ENCODE measurements around the gene ZNF518B. TPM values are rescaled to one million over a fixed set of nuclear protein-coding genes. Genes with fewer than 3 reads are reported as not detected.
A peak's percentile ranks its signal among the peaks of the same experiment; 100 is the strongest.

The ZNF518B gene, protein sequence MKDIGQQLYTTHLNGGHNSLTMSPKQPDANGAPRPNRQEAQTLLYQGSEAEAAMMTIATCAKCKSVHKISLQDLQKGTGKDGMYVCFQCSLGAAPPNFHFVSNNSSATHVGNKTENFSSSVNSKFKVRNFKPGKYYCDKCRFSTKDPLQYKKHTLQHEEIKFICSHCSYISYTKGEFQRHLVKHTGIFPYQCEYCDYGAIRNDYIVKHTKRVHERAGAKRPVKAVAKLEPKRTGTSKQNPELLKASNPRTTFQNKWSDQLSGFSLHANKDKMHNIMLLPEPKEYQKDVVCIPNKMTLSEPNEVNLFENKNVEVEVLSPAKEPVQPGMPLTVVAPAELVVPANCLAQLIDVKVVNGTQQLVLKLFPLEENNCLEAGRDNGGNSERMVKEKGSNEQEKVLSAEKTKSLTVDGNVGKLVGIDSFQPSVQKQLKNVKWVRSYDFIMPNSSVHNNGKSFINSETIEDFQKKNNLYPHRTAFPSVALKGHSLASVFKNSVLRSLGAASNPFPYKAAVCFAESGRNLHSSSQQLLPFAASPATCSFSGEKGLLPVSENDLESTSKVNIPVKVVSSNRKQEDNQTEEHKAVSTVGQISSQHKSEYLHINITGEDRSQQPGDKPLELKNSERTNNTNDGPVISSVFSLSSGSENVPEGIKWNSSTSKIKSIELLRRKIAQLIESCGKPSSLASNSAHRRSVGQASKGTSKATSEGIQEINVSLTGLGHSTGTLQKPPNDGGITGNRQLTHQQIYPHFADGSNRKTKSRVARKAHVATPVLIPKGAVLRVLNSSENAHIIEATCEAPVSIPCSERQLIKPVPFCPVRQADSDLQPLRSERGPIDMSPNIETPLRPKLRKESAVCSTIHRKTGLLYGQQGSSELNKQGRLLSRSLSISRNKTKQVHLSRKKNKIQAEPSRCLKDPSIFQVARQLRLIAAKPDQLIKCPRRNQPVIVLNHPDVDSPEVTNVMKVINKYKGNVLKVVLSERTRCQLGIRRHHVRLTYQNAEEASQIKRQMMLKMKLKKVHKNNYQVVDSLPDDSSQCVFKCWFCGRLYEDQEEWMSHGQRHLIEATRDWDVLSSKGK
- total RNA-seq: 10 to 100 TPM; 24.7 to 35.9 (median 27.2) TPM
- 7.5 TPM for polyA plus RNA-seq
- long read RNA-seq, donor 1, full-length matches to known transcripts: 23 of 37 reads
- long read RNA-seq, donor 1, partial matches to known transcripts: 1 of 37 reads
- long read RNA-seq, donor 1, other reads (novel, unspliced or antisense): 13 of 37 reads
- long read RNA-seq, donor 2, full-length matches to known transcripts: 11 of 12 reads
- long read RNA-seq, donor 2, partial matches to known transcripts: 0 of 12 reads
- long read RNA-seq, donor 2, other reads (novel, unspliced or antisense): 1 of 12 reads
- long read RNA-seq, donor 3, full-length matches to known transcripts: 32 of 55 reads
- long read RNA-seq, donor 3, partial matches to known transcripts: 2 of 55 reads
- long read RNA-seq, donor 3, other reads (novel, unspliced or antisense): 21 of 55 reads
- long read RNA-seq, donor 4, full-length matches to known transcripts: 9 of 18 reads
- long read RNA-seq, donor 4, partial matches to known transcripts: 0 of 18 reads
- long read RNA-seq, donor 4, other reads (novel, unspliced or antisense): 9 of 18 reads

GRCh38 chr4:10457255-10457801 lies at the start of gene ZNF518B:
Gene ZNF518B, minus strand, starts transcription at chr4:10457426. Its CDS starts 11,098 bp downstream, at chr4:10446328.
- intact Hi-C loops (cut with DNase I): no loop called here
- Histone ChIP-seq H3K27me3 (ENCODE audit: control insufficient read depth, insufficient read depth) (no peaks in the 10 kb centered on the region), H3K4me3 (ENCODE audit: low read length) (peak within 1 kb of the TSS; percentile 91), H3K27ac (ENCODE audit: low read length) (peak within 1 kb of the TSS; percentile 51), H3K9me3 (ENCODE audit: control insufficient read depth, low read length) (no peaks in the 10 kb centered on the region), H3K4me1 (ENCODE audit: control insufficient read depth, insufficient read depth, low read length) (peaks cover 3% of the 10 kb centered on the region)
- WGBS: 3% methylated on average over 60 of the region's 60 CpGs
- ATAC-seq (peak; percentile 90 to 92), DNase-seq (peak; percentile 71 to 90 (median 90))

DNA sequence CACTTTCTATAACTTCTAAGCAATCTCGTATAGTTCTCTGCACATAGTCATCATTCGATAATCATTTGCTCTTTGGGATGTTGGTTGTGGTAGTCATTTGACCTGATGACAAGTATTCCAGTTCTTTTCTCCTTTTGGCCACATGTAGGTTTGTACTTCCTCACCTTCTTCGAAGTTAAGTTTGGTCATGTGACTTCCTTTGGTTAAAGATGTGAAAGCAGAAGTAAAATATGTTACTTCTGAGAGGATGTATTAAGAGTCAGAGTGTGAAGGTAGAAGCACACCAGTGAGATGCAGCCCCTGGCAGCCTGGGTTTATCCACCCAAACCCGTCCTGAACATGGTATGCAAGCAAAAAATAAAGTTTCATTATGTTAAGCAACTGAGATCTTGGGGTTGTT lies 48.9 kb upstream of the ZNF518B start:
- ATAC-seq (no peak), DNase-seq (no peak)
- no peaks in the 10 kb centered on the region for H3K4me1 ChIP-seq (ENCODE audit: control insufficient read depth, insufficient read depth, low read length)
- intact Hi-C loops (cut with DNase I): no loop called here
- no peak overlapping the region for H3K4me3 ChIP-seq (ENCODE audit: low read length)
- 88% methylated on average over 4 of the region's 4 CpGs for WGBS
- no peaks in the 10 kb centered on the region for H3K9me3 ChIP-seq (ENCODE audit: control insufficient read depth, low read length)
- no peaks in the 10 kb centered on the region for H3K27me3 ChIP-seq (ENCODE audit: control insufficient read depth, insufficient read depth)
- no peak overlapping the region for H3K27ac ChIP-seq (ENCODE audit: low read length)

- intact Hi-C loops (cut with DNase I): no loop called here
- WGBS: 71% methylated on average over 5 of the region's 5 CpGs
- no peak for ATAC-seq
These were observed 47.4 kb upstream of the ZNF518B start for GRCh38 chr4:10504570-10505179.

DNA sequence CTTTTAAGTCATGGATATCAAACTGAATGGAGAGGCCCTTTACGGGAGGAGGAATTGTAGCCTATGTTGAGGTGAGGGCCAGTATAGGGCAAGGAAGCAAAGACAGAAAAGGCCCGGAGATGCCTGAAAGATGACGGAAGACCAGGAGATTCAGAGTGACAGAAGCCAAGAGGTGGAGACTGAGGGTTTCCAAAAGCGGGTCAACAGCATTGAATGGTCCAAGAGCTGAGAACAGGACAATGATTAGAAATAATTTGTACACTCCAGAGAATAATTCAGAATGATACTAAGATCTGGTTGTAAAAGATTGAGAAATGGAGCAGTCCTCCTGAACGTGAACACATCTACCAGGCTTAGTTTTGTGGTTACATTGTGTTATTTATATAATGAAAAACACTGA lies 45.5 kb upstream of the ZNF518B start:
- no peaks in the 10 kb centered on the region for H3K9me3 ChIP-seq (ENCODE audit: control insufficient read depth, low read length)
- H3K27me3 ChIP-seq (ENCODE audit: control insufficient read depth, insufficient read depth): no peaks in the 10 kb centered on the region
- intact Hi-C loops (cut with DNase I): no loop called here
- WGBS: 84% methylated on average over 5 of the region's 5 CpGs
- no peaks in the 10 kb centered on the region for H3K4me1 ChIP-seq (ENCODE audit: control insufficient read depth, insufficient read depth, low read length)
- ATAC-seq: no peak
- no peak overlapping the region for H3K4me3 ChIP-seq (ENCODE audit: low read length)
- no peak overlapping the region for H3K27ac ChIP-seq (ENCODE audit: low read length)
- no peak for DNase-seq

More at GRCh38 chr4:10504570-10505179, 47.4 kb upstream of the ZNF518B start:
- no peak for DNase-seq
- Histone ChIP-seq H3K27me3 (ENCODE audit: control insufficient read depth, insufficient read depth) (no peaks in the 10 kb centered on the region), H3K27ac (ENCODE audit: low read length) (no peak overlapping the region), H3K4me3 (ENCODE audit: low read length) (no peak overlapping the region), H3K9me3 (ENCODE audit: control insufficient read depth, low read length) (no peaks in the 10 kb centered on the region), H3K4me1 (ENCODE audit: control insufficient read depth, insufficient read depth, low read length) (no peaks in the 10 kb centered on the region)

GRCh38 chr4:10500776-10501175 lies 43.5 kb upstream of the ZNF518B start:
- DNase-seq (no peak), ATAC-seq (no peak)
- no peak overlapping the region for H3K27ac ChIP-seq (ENCODE audit: low read length)
- H3K4me1 ChIP-seq (ENCODE audit: control insufficient read depth, insufficient read depth, low read length): no peaks in the 10 kb centered on the region
- no peak overlapping the region for H3K4me3 ChIP-seq (ENCODE audit: low read length)
- 73% methylated on average over 6 of the region's 6 CpGs for WGBS
- no peaks in the 10 kb centered on the region for H3K9me3 ChIP-seq (ENCODE audit: control insufficient read depth, low read length)
- intact Hi-C loops (cut with DNase I): no loop called here
- H3K27me3 ChIP-seq (ENCODE audit: control insufficient read depth, insufficient read depth): no peaks in the 10 kb centered on the region

DNA sequence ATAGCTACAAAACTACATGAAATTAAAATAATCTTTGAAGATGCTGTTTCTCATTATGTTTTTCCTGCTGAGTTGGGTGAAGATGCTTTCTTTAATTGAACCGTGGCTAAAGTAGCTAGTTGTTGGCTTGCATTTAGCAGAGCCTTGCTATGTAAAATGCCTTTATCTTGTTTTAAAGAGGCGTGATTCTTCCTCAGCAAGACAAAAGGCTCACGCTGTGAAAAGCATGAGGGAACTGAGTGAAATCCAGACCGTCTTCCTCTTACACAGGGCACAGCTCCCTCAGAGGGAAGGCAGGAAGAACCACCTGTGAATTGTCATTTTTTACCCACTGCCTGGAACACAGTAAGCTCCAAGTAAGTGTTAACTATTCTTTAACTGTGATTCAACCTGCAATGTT lies 39.0 kb upstream of the ZNF518B start:
- DNase-seq: no peak
- no peak overlapping the region for H3K27ac ChIP-seq (ENCODE audit: low read length)
- H3K27me3 ChIP-seq (ENCODE audit: control insufficient read depth, insufficient read depth): no peaks in the 10 kb centered on the region
- no peaks in the 10 kb centered on the region for H3K9me3 ChIP-seq (ENCODE audit: control insufficient read depth, low read length)
- 47% methylated on average over 4 of the region's 4 CpGs for WGBS
- no peak overlapping the region for H3K4me3 ChIP-seq (ENCODE audit: low read length)
- no peaks in the 10 kb centered on the region for H3K4me1 ChIP-seq (ENCODE audit: control insufficient read depth, insufficient read depth, low read length)
- intact Hi-C loops (cut with DNase I): no loop called here
- no peak for ATAC-seq

DNA sequence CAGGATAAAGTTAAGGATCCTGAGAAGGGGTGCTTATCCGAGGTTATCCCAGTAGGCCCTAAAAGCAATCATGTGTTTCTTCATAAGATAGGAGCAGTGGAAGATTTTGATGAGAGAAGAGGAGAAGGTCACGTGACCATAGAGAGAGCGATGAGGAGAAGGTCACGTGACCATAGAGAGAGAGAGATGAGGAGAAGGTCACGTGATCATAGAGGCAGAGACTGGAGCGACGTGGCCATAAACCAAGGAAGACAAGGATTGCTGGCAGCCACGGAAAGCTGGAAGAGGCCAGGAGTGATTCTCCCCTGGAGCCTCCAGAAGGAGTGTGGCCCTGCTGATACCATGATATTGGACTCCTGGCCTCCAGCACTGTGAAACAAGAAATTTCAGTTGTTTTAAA lies 38.4 kb upstream of the ZNF518B start:
- Histone ChIP-seq H3K27ac (ENCODE audit: low read length) (no peak overlapping the region), H3K4me1 (ENCODE audit: control insufficient read depth, insufficient read depth, low read length) (no peaks in the 10 kb centered on the region), H3K9me3 (ENCODE audit: control insufficient read depth, low read length) (no peaks in the 10 kb centered on the region), H3K27me3 (ENCODE audit: control insufficient read depth, insufficient read depth) (no peaks in the 10 kb centered on the region), H3K4me3 (ENCODE audit: low read length) (no peak overlapping the region)
- no peak for ATAC-seq
- no peak for DNase-seq
- intact Hi-C loops (cut with DNase I): no loop called here
- 69% methylated on average over 8 of the region's 8 CpGs for WGBS

DNA sequence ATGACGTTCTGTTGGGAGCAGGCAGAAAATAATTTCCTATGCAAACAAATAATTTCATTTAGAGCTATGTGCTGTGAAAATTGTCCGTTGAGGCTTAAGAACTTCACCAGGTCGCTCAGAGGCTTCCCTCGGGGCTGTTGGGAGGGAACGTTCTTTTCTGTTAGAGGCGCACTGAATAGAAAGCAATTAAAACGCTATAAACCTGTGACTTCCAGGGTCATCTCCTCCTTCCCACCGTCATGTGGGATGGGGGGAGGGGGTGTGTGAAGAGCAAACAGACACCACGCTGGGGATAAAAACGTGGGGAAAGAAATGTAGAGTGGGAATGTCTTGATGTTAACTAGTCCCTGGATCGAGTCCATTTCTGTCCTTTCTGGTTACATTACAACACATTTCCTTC lies 35.2 kb upstream of the ZNF518B start:
- no peak overlapping the region for H3K27ac ChIP-seq (ENCODE audit: low read length)
- DNase-seq: no peak
- no peak overlapping the region for H3K4me3 ChIP-seq (ENCODE audit: low read length)
- no peaks in the 10 kb centered on the region for H3K27me3 ChIP-seq (ENCODE audit: control insufficient read depth, insufficient read depth)
- WGBS: 62% methylated on average over 11 of the region's 11 CpGs
- intact Hi-C loops (cut with DNase I): no loop called here
- H3K9me3 ChIP-seq (ENCODE audit: control insufficient read depth, low read length): no peaks in the 10 kb centered on the region
- no peaks in the 10 kb centered on the region for H3K4me1 ChIP-seq (ENCODE audit: control insufficient read depth, insufficient read depth, low read length)
- no peak for ATAC-seq

DNA sequence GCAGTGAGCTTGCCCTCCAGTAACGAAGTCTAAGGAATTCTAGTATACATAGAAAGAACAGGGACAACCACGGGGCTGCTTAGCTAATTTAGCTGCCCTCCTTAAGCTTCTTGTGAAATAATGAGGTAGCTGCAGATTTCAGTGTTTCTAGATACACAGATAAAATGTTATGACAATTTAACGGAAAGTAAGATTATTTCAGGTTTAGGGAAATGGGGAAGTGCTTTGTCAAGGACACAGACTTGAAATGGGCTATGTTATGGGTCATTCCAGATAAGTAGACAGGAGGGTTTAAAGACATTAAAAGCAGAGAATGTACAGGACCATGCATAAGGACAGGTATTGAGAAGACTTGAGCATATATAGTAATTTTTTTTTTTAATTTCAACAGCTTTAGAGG lies 34.2 kb upstream of the ZNF518B start:
- 77% methylated on average over 3 of the region's 3 CpGs for WGBS

GRCh38 chr4:10490996-10491395 lies 33.8 kb upstream of the ZNF518B start:
- H3K4me3 ChIP-seq (ENCODE audit: low read length): no peak overlapping the region
- intact Hi-C loops (cut with DNase I): no loop called here
- DNase-seq (no peak), ATAC-seq (no peak)
- H3K27ac ChIP-seq (ENCODE audit: low read length): no peak overlapping the region
- no peaks in the 10 kb centered on the region for H3K27me3 ChIP-seq (ENCODE audit: control insufficient read depth, insufficient read depth)
- WGBS: 87% methylated on average over 5 of the region's 5 CpGs
- no peaks in the 10 kb centered on the region for H3K9me3 ChIP-seq (ENCODE audit: control insufficient read depth, low read length)
- H3K4me1 ChIP-seq (ENCODE audit: control insufficient read depth, insufficient read depth, low read length): no peaks in the 10 kb centered on the region

More for the DNA sequence above, 34.2 kb upstream of the ZNF518B start:
- no peaks in the 10 kb centered on the region for H3K27me3 ChIP-seq (ENCODE audit: control insufficient read depth, insufficient read depth)
- H3K27ac ChIP-seq (ENCODE audit: low read length): no peak overlapping the region
- no peaks in the 10 kb centered on the region for H3K9me3 ChIP-seq (ENCODE audit: control insufficient read depth, low read length)
- ATAC-seq (no peak), DNase-seq (no peak)
- no peaks in the 10 kb centered on the region for H3K4me1 ChIP-seq (ENCODE audit: control insufficient read depth, insufficient read depth, low read length)
- H3K4me3 ChIP-seq (ENCODE audit: low read length): no peak overlapping the region
- intact Hi-C loops (cut with DNase I): no loop called here

All from right cardiac atrium (tissue), 5 donors.